Peyer's patch (tissue), 4 donors: ENCODE measurements around the gene ADAM30. TPM values are rescaled to one million over a fixed set of nuclear protein-coding genes. Genes with fewer than 3 reads are reported as not detected.

Source experiments
- DNase-seq, 3 donors: peaks; one replicate each; pipeline ENCODE4 v3.0.0-alpha.2; 2017 to 2019
- H3K27ac ChIP-seq, 4 donors: fragments of 200-600 bp; sonication (generic); one replicate each; pipeline ENCODE4 v1.5.1; 2016 to 2019
- H3K27me3 ChIP-seq, 2 donors: fragments of 200-600 bp; sonication (generic); one replicate each; pipeline ENCODE4 v1.5.1; 2019
- H3K36me3 ChIP-seq, 3 donors: fragments of 200-600 bp; sonication (generic); one replicate each; pipeline ENCODE4 v1.5.1; 2016 to 2019
- H3K4me1 ChIP-seq, 4 donors: fragments of 200-600 bp; sonication (generic); one replicate each; pipeline ENCODE4 v1.5.1; 2016 to 2019
- H3K4me3 ChIP-seq, 4 donors: fragments of 200-600 bp; sonication (generic); 1 replicate in 3 of 4; 2 replicates in 1 of 4; pipeline ENCODE4 v1.5.1; 2016 to 2019; ENCODE audit warnings: mild to moderate bottlenecking in 1 of 4
- H3K9me3 ChIP-seq, 4 donors: fragments of 200-600 bp; sonication (generic); one replicate each; pipeline ENCODE4 v1.5.1; 2016 to 2019; ENCODE audit warnings: mild to moderate bottlenecking in 1 of 4
- CTCF ChIP-seq, 6 experiments: fragments of 450-650 bp in 4 of 6; fragments of 200-600 bp in 2 of 6; sonication (generic) in 1 of 6; IDR thresholded peaks; one replicate each; pipeline ENCODE4 v1.5.1; 2017 to 2019; ENCODE audit warnings: antibody characterized with exemption in 6 of 6, mild to moderate bottlenecking in 3 of 6, moderate library complexity in 1 of 6
- POLR2A ChIP-seq, 2 donors: fragments of 450-650 bp; IDR thresholded peaks; one replicate each; pipeline ENCODE4 v1.5.1; 2017; ENCODE audit warnings: antibody characterized with exemption in 2 of 2, mild to moderate bottlenecking in 2 of 2, moderate library complexity in 2 of 2
- total RNA-seq, 4 donors: library from RNA; depleted of rRNA; stranded (reverse); fragments of >200 nt; gene quantifications; one replicate each; pipeline ENCODE4 v1.1.0, GENCODE V29; 2016

The ADAM30 gene
- total RNA-seq, 4 donors from 2014 or later, result not detected

- H3K27ac ChIP-seq, result no peak overlapping the region
- no peaks in the 10 kb centered on the region for H3K4me1 ChIP-seq
- H3K9me3 ChIP-seq, result no peaks in the 10 kb centered on the region
- TF ChIP-seq CTCF (IDR thresholded peaks at IDR 0.05) (no peak), POLR2A (IDR thresholded peaks at IDR 0.05) (no peak)
- no peaks in the 10 kb centered on the region for H3K27me3 ChIP-seq
- DNase-seq, result no peak
- H3K4me3 ChIP-seq, result no peak overlapping the region
- peaks cover 0 to 98% (median 0%) of the 10 kb centered on the region in 3 donors for H3K36me3 ChIP-seq
Observed at GRCh38 chr1:119920104-119920968, 24.0 kb upstream of the ADAM30 start.

GRCh38 chr1:119919241-119919640, 22.9 kb upstream of the ADAM30 start:
- TF ChIP-seq POLR2A (IDR thresholded peaks at IDR 0.05) (no peak), CTCF (IDR thresholded peaks at IDR 0.05) (no peak)
- DNase-seq, result no peak
- Histone ChIP-seq H3K36me3 (peaks cover 0 to 98% (median 0%) of the 10 kb centered on the region in 3 donors), H3K27me3 (no peaks in the 10 kb centered on the region), H3K4me3 (no peak overlapping the region), H3K27ac (no peak overlapping the region), H3K9me3 (no peaks in the 10 kb centered on the region), H3K4me1 (no peaks in the 10 kb centered on the region)

- Histone ChIP-seq H3K27ac (no peak overlapping the region), H3K9me3 (no peaks in the 10 kb centered on the region), H3K4me3 (no peak overlapping the region), H3K36me3 (peaks cover 0 to 93% (median 0%) of the 10 kb centered on the region in 3 donors), H3K27me3 (no peaks in the 10 kb centered on the region), H3K4me1 (no peaks in the 10 kb centered on the region)
- no peak for DNase-seq
- TF ChIP-seq POLR2A (IDR thresholded peaks at IDR 0.05) (no peak), CTCF (IDR thresholded peaks at IDR 0.05) (no peak)
Observed at GRCh38 chr1:119918301-119918700, 22.0 kb upstream of the ADAM30 start.

- Histone ChIP-seq H3K9me3 (no peaks in the 10 kb centered on the region), H3K36me3 (peaks cover 0 to 85% (median 0%) of the 10 kb centered on the region in 3 donors), H3K4me3 (no peak overlapping the region), H3K4me1 (no peaks in the 10 kb centered on the region), H3K27ac (no peak overlapping the region), H3K27me3 (no peaks in the 10 kb centered on the region)
- no peak for DNase-seq
- TF ChIP-seq POLR2A (IDR thresholded peaks at IDR 0.05) (no peak), CTCF (IDR thresholded peaks at IDR 0.05) (no peak)
Observed at GRCh38 chr1:119917304-119918055, 21.2 kb upstream of the ADAM30 start.

GRCh38 chr1:119915517-119915916, 19.2 kb upstream of the ADAM30 start:
- H3K27me3 ChIP-seq, result no peaks in the 10 kb centered on the region
- TF ChIP-seq POLR2A (IDR thresholded peaks at IDR 0.05) (no peak), CTCF (IDR thresholded peaks at IDR 0.05) (no peak)
- no peak overlapping the region for H3K27ac ChIP-seq
- H3K9me3 ChIP-seq, result no peaks in the 10 kb centered on the region
- no peaks in the 10 kb centered on the region for H3K4me1 ChIP-seq
- H3K36me3 ChIP-seq, result peaks cover 0 to 67% (median 0%) of the 10 kb centered on the region in 3 donors
- DNase-seq, result no peak
- no peak overlapping the region for H3K4me3 ChIP-seq
